ENCODE results near the gene KRTAP10-5.

- TF ChIP-seq ZFX (IDR thresholded peaks at IDR 0.05) (no peak), POLR2A (IDR thresholded peaks at IDR 0.05; ENCODE audit: borderline replicate concordance, extremely low read depth, insufficient read depth, insufficient read length) (no peak), CTCF (IDR thresholded peaks at IDR 0.05 in 2 of 3, conservative IDR thresholded peaks at IDR 0.05 in 1 of 3; ENCODE audit: borderline replicate concordance in 1 of 3, insufficient read depth in 1 of 3, low read depth in 2 of 3, low read length in 2 of 3) (no peak), EZH2 (IDR thresholded peaks at IDR 0.05) (no peak)
Measured at GRCh38 chr21:44583089-44583799, 2.8 kb upstream of the KRTAP10-5 start.
